C4-2B (cell line): ENCODE measurements around the gene PKD2.

Experiments
- H3K27ac ChIP-seq: fragments of 450-650 bp; 2 replicates; pipeline ENCODE4 v1.5.1; 2017
- ZFX ChIP-seq: fragments of 450-650 bp; IDR thresholded peaks from 2 replicates; pipeline ENCODE4 v1.6.1; 2017
- TF ChIP-seq, protein P1 (sequence below): fragments of 450-650 bp; conservative IDR thresholded peaks from 2 replicates; pipeline ENCODE4 v1.5.1; 2017; ENCODE audit warnings: mild to moderate bottlenecking

Gene PKD2

DNA sequence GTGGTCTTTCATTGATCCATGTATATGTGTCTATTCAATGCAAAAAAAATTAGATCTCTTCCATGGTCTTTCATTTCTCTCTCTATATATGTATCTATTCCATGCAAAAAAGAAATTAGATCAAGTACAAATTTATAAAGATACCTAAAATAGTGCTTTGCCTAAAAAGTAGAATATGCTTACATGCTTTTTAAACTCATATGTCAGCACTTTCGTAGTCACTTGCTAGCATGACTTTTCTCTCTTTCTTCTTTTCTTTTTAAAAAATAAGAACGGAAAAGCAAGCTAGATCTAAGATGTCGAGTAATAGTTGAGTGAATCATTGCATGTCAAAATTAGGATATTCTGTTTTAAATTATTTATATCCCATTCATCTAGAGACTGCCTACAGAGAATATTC is 50.9 kb downstream of the PKD2 start:
- TF ChIP-seq, protein P1, sequence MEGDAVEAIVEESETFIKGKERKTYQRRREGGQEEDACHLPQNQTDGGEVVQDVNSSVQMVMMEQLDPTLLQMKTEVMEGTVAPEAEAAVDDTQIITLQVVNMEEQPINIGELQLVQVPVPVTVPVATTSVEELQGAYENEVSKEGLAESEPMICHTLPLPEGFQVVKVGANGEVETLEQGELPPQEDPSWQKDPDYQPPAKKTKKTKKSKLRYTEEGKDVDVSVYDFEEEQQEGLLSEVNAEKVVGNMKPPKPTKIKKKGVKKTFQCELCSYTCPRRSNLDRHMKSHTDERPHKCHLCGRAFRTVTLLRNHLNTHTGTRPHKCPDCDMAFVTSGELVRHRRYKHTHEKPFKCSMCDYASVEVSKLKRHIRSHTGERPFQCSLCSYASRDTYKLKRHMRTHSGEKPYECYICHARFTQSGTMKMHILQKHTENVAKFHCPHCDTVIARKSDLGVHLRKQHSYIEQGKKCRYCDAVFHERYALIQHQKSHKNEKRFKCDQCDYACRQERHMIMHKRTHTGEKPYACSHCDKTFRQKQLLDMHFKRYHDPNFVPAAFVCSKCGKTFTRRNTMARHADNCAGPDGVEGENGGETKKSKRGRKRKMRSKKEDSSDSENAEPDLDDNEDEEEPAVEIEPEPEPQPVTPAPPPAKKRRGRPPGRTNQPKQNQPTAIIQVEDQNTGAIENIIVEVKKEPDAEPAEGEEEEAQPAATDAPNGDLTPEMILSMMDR, result no peak
- TF ChIP-seq ZFX, result no peak
- H3K27ac ChIP-seq, result no peak overlapping the region

DNA sequence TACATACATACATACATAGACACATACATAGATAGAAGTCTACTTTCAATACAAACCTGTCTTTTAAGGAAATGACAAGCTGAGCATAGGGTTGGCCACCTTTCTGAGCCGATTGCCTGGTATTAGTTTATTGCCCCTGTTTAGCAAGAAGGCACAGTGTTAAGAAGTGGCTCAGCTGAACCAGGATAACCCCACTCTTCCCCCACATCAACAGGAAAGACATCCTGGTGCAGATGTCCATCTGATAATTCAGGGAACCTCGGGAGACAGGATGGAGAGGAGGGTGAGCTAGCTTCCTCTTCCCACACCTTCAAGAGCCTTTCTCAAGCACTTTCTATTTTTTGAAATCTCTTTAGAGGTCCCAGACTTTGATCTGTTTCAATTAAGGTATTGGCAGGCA is 52.3 kb downstream of the PKD2 start:
- TF ChIP-seq, protein P1, result no peak
- TF ChIP-seq ZFX, result no peak

DNA sequence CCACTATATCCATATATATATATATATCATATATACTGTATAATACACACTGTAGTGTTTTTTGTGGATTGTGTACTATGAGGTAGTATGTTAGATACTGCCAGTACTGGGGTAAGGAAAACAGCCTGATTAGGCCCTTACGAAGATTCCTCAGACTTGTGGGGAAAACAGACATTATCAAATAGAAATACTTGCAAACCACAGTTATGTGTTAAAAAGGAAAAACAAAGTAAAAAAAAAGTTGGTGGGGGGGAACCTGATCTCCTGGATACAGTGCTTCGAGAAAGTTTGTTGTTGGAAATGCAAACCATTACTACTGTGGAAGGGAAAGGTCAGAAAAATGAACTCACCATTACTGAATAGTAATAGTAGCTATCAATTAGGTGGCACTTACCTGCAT is 53.0 kb downstream of the PKD2 start:
- H3K27ac ChIP-seq, result no peak overlapping the region
- TF ChIP-seq, protein P1, result no peak

More for the DNA sequence above, 52.3 kb downstream of the PKD2 start:
- no peak overlapping the region for H3K27ac ChIP-seq

DNA sequence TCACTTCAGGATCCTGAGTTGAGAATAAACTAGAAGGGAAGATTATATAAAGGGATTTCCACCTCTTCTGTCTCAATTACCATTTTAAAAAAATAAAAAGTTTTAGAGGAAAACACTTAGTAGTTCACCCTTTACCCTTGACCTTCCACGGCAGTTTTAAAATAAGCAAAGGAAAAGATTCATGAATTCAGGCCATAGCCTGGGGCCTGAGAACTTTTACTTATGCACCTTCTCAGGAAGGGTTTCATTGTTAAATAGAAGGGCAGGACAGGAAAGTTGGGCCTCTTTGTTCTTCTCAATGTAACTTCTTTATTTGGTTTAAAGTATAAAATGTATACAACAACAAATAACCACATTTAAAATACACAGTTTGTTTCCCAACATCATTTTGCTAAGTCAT is 54.9 kb downstream of the PKD2 start:
- no peak overlapping the region for H3K27ac ChIP-seq
- TF ChIP-seq ZFX, result no peak
- TF ChIP-seq, protein P1, result no peak

DNA sequence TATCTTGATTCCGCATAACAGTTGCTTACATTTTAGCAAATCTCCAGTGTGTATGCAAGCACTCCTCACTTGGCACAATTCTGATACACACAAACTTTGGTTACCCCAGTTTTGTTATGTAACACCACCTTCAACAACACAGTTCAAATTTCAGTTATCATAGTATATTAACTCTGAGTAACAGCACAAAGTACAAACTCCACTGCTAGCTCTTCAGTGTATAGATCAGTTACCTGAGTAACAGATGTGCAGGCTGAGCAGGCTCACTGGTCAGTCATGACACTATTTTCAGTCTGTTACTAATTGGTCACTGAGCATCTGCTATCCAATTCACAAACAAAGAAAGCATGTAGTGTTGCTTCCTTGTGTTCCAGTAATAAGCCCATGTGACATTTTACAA is 55.4 kb downstream of the PKD2 start:
- TF ChIP-seq, protein P1, result no peak
- no peak for TF ChIP-seq ZFX
- no peak overlapping the region for H3K27ac ChIP-seq

DNA sequence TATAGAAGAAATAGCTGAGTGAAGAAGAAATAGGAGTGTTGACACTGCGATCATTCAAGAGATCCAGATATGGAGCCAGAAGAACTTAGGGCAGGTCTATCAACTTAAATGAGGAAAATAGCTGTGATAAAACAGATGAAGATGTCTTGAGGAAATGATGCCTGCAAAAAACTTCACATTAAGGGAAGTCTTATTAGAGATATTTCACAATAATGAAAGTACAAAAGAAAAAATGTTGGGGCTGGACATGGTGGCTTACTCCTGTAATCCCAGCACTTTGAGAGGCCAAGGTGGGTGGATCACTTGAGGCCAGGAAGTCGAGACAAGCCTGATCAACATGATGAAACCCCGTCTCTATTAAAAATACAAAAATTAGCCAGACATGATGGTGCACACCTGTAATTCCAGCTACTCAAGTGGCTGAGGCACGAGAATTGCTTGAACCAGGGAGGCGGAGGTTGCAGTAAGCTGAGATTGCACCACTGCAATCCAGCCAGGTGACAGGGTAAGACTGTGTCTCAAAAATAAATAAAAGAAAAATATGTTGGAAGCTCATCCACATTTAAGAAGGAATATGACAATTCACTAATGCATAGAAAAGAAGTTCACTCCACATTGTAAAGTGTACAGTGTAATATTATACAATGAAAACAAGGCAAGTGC is 56.3 kb downstream of the PKD2 start:
- TF ChIP-seq, protein P1, result no peak
- no peak for TF ChIP-seq ZFX
- no peak overlapping the region for H3K27ac ChIP-seq

DNA sequence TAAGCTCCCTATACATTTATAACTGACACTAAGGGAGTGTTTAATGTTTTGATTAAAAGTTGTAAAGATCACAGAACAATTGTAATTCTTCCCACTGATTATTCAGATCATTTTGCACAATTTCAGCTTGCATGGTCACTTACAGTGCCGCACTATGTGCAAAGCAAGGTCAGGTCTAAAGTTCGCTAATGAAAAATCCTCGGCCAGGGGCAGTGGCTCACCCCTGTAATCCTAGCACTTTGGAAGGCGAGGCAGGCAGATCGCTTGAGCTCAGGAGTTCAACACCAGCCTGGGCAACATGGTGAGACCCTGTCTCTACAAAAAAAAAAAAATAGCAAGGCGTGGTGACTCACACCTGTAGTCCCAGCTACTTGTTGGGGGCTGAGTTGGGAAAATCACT is 57.0 kb downstream of the PKD2 start:
- H3K27ac ChIP-seq, result no peak overlapping the region
- TF ChIP-seq, protein P1, result no peak
- TF ChIP-seq ZFX, result no peak
